A549 (cell line): ENCODE data around the gene ARL15.

ENCODE experiments used
- CHD2 ChIP-seq: fragments of 150-350 bp; IDR thresholded peaks from 2 replicates; pipeline ENCODE4 v1.6.1; 2014; ENCODE audit warnings: low read length; ENCODE audit not compliant: partially characterized antibody
- MYC ChIP-seq: IDR thresholded peaks from 2 replicates; pipeline ENCODE4 v1.6.1; 2012; ENCODE audit warnings: mild to moderate bottlenecking, inconsistent platforms, low read length, improper control_type of control experiment, borderline replicate concordance
- NFE2L2 ChIP-seq: fragments of 150-350 bp; conservative IDR thresholded peaks from 2 replicates; pipeline ENCODE4 v1.6.1; 2014; ENCODE audit warnings: low read length
- NR3C1 ChIP-seq: fragments of >200 bp; sonication (Bioruptor Twin); formaldehyde crosslinking; IDR thresholded peaks from 3 replicates; pipeline ENCODE4 v1.6.1; 2017
- POLR2A ChIP-seq: IDR thresholded peaks from 2 replicates; pipeline ENCODE4 v1.6.1; 2012; ENCODE audit warnings: mild to moderate bottlenecking, low read length
- RAD21 ChIP-seq, 2 experiments: fragments of >200 bp in 1 of 2; sonication (Bioruptor Twin) in 1 of 2; formaldehyde crosslinking in 1 of 2; IDR thresholded peaks in 1 of 2; conservative IDR thresholded peaks in 1 of 2; 2 replicates in 1 of 2; 3 replicates in 1 of 2; pipeline ENCODE4 v1.6.1; 2012 to 2018; ENCODE audit warnings: inconsistent platforms in 1 of 2
- RFX5 ChIP-seq: fragments of 450-650 bp; IDR thresholded peaks from 2 replicates; pipeline ENCODE4 v1.7.1; 2014; ENCODE audit warnings: antibody characterized with exemption, mild to moderate bottlenecking, moderate library complexity
- SREBF2 ChIP-seq: fragments of 450-650 bp; IDR thresholded peaks from 2 replicates; pipeline ENCODE4 v1.6.1; 2014; ENCODE audit warnings: mild to moderate bottlenecking, moderate library complexity
- TF ChIP-seq, protein P1 (sequence below): IDR thresholded peaks from 2 replicates; pipeline ENCODE4 v1.6.1; 2012
- TF ChIP-seq, protein P2 (sequence below): fragments of >200 bp; sonication (Bioruptor Twin); formaldehyde crosslinking; IDR thresholded peaks from 3 replicates; pipeline ENCODE4 v1.5.1; 2016
- TF ChIP-seq, protein P3 (sequence below): IDR thresholded peaks from 2 replicates; pipeline ENCODE4 v1.6.1; 2012
- TF ChIP-seq, protein P4 (sequence below): fragments of 450-650 bp; IDR thresholded peaks from 2 replicates; pipeline ENCODE4 v1.6.1; 2014; ENCODE audit warnings: antibody characterized with exemption
- TF ChIP-seq, protein P5 (sequence below): fragments of 150-350 bp; IDR thresholded peaks from 2 replicates; pipeline ENCODE4 v1.6.1; 2014; ENCODE audit warnings: low read depth, mild to moderate bottlenecking, low read length

DNA sequence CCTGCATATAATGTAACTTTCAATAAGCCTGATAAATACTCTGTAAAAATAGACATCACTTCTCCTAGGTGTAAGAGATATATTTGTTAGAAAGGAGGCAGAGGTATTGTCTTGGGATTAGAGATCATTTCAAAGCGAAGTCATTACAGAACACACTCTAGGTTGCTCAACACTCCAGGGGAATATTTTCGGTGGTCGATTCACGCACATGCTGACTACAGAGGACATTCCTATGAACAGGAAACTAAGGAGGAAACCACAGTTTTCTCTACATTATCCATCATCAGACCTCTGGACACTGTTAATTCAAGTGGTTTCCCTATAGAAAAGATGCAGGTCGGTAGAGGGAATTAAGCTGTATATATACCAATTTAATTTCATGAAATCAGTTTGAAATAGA is 379.9 kb downstream of the ARL15 start:
- TF ChIP-seq NFE2L2 (no peak), SREBF2 (no peak), POLR2A (no peak), NR3C1 (no peak), MYC (no peak), RFX5 (no peak), RAD21 (conservative IDR thresholded peaks at IDR 0.05 in 1 of 2, IDR thresholded peaks at IDR 0.05 in 1 of 2) (no peak), CHD2 (no peak)
- TF ChIP-seq, protein P1, sequence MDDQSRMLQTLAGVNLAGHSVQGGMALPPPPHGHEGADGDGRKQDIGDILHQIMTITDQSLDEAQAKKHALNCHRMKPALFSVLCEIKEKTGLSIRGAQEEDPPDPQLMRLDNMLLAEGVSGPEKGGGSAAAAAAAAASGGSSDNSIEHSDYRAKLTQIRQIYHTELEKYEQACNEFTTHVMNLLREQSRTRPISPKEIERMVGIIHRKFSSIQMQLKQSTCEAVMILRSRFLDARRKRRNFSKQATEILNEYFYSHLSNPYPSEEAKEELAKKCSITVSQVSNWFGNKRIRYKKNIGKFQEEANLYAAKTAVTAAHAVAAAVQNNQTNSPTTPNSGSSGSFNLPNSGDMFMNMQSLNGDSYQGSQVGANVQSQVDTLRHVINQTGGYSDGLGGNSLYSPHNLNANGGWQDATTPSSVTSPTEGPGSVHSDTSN: no peak
- TF ChIP-seq, protein P2, sequence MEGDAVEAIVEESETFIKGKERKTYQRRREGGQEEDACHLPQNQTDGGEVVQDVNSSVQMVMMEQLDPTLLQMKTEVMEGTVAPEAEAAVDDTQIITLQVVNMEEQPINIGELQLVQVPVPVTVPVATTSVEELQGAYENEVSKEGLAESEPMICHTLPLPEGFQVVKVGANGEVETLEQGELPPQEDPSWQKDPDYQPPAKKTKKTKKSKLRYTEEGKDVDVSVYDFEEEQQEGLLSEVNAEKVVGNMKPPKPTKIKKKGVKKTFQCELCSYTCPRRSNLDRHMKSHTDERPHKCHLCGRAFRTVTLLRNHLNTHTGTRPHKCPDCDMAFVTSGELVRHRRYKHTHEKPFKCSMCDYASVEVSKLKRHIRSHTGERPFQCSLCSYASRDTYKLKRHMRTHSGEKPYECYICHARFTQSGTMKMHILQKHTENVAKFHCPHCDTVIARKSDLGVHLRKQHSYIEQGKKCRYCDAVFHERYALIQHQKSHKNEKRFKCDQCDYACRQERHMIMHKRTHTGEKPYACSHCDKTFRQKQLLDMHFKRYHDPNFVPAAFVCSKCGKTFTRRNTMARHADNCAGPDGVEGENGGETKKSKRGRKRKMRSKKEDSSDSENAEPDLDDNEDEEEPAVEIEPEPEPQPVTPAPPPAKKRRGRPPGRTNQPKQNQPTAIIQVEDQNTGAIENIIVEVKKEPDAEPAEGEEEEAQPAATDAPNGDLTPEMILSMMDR: no peak
- TF ChIP-seq, protein P3, sequence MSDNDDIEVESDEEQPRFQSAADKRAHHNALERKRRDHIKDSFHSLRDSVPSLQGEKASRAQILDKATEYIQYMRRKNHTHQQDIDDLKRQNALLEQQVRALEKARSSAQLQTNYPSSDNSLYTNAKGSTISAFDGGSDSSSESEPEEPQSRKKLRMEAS: no peak
- TF ChIP-seq, protein P4, sequence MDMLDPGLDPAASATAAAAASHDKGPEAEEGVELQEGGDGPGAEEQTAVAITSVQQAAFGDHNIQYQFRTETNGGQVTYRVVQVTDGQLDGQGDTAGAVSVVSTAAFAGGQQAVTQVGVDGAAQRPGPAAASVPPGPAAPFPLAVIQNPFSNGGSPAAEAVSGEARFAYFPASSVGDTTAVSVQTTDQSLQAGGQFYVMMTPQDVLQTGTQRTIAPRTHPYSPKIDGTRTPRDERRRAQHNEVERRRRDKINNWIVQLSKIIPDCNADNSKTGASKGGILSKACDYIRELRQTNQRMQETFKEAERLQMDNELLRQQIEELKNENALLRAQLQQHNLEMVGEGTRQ: no peak
- TF ChIP-seq, protein P5, sequence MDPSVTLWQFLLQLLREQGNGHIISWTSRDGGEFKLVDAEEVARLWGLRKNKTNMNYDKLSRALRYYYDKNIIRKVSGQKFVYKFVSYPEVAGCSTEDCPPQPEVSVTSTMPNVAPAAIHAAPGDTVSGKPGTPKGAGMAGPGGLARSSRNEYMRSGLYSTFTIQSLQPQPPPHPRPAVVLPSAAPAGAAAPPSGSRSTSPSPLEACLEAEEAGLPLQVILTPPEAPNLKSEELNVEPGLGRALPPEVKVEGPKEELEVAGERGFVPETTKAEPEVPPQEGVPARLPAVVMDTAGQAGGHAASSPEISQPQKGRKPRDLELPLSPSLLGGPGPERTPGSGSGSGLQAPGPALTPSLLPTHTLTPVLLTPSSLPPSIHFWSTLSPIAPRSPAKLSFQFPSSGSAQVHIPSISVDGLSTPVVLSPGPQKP: no peak
